Measurements from ENCODE around the gene ZNF143.
"Not testable (repeated sequence)": the region's sequence is repeated elsewhere in the genome, so short reads cannot be mapped to it uniquely, and the experiment has no call there.

The ZNF143 gene

DNA sequence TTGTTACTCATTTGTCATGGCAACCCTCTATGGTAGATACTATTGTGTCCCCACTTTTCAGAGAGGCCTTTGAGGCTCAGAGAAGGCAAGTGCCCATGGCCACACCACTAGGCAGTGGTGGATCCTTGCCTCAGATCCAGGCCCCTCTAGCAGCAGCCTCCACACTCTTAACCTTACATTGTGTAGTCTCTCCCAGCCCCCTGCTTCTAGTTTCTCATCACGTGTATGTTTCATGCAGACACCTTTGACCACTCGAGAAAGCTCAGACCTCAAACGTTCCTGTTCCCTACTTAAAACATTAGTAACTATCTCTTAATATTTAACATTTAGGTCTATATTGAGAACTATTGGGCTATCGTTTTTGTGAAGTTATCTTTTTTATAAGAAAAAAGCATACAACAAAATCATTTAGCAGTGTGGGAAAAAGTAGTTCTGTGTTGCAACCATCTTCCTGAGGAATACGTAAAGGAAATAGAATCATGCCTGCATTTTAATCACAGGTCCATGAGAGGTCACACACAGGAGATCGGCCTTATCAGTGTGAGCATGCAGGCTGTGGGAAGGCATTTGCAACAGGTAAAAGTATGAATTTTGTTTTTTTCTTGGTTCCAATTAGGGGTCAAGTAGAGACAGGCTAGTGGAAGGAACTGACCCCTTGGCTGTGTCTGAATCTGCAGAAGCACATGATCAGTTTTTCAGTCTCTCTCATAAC, 35.1 kb downstream of the ZNF143 start:
- H3K4me3 ChIP-seq (ENCODE audit: low read depth, low read length): no peak overlapping the region
- DNase-seq (ENCODE audit: low read depth): no peak
- TF ChIP-seq, protein P1, sequence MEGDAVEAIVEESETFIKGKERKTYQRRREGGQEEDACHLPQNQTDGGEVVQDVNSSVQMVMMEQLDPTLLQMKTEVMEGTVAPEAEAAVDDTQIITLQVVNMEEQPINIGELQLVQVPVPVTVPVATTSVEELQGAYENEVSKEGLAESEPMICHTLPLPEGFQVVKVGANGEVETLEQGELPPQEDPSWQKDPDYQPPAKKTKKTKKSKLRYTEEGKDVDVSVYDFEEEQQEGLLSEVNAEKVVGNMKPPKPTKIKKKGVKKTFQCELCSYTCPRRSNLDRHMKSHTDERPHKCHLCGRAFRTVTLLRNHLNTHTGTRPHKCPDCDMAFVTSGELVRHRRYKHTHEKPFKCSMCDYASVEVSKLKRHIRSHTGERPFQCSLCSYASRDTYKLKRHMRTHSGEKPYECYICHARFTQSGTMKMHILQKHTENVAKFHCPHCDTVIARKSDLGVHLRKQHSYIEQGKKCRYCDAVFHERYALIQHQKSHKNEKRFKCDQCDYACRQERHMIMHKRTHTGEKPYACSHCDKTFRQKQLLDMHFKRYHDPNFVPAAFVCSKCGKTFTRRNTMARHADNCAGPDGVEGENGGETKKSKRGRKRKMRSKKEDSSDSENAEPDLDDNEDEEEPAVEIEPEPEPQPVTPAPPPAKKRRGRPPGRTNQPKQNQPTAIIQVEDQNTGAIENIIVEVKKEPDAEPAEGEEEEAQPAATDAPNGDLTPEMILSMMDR (IDR thresholded peaks at IDR 0.05; ENCODE audit: low read depth, low read length, missing control alignments): no peak

DNA sequence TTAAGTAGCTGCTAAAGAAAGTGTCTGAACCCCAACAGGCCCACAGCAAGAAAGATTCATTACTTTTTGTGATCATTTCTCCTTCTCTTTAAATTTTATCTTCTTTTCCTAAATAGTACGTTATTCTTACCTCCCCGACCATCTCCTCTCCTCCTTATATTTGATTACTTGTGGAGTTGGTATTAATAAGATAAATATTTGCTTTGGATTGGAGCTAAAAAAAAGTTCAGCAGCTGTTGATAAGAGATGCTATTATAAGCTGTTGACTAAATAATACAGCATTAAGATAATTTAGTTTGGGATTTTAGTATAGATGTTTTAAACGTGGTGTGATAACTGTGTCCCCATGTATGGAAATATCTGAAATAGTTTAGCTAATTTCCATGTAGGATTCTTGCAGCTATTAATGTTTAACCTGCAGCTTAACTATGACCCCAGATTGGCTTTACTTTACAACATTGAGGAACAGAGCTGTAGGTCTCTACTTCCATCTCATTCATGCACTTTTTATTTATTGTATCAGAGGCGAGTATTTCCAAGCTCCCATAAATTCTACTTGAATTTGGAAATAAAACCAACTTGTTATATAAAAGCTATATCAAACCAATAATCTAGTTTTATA, 37.8 kb downstream of the ZNF143 start:
- no peak for DNase-seq (ENCODE audit: low read depth)
- TF ChIP-seq, protein P1 (IDR thresholded peaks at IDR 0.05; ENCODE audit: low read depth, low read length, missing control alignments): no peak
- H3K4me3 ChIP-seq (ENCODE audit: low read depth, low read length): no peak overlapping the region

- H3K4me3 ChIP-seq (ENCODE audit: low read depth, low read length): no peak overlapping the region
- TF ChIP-seq, protein P1 (IDR thresholded peaks at IDR 0.05; ENCODE audit: low read depth, low read length, missing control alignments): peak; percentile 85
- DNase-seq (ENCODE audit: low read depth): peak; percentile 49
Measured at GRCh38 chr11:9506489-9507276, 45.9 kb downstream of the ZNF143 start.

- no peak for DNase-seq (ENCODE audit: low read depth)
- H3K4me3 ChIP-seq (ENCODE audit: low read depth, low read length): no peak overlapping the region
- TF ChIP-seq, protein P1 (IDR thresholded peaks at IDR 0.05; ENCODE audit: low read depth, low read length, missing control alignments): no peak
Measured at GRCh38 chr11:9507277-9507580, 46.4 kb downstream of the ZNF143 start.

DNA sequence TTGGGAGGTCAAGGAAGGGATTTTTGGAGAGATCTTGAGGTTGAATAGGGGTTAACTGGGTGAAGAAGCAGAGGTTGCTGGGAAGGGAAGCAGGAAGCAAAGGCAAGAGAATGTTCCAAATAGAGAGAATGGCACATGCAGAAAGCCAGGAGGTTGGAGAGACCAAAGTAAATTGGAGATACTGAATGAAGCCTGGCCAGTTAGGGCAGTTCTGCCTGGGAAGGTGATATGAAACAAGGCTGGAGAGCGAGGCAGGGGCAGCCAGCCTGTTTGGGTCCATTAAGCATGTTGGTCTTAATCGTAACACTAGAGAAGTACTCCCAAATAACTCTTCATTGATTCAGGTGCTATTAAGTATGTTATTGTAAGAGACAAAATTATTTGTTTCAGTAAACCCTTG, 48.2 kb downstream of the ZNF143 start:
- TF ChIP-seq, protein P1 (IDR thresholded peaks at IDR 0.05; ENCODE audit: low read depth, low read length, missing control alignments): no peak
- no peak overlapping the region for H3K4me3 ChIP-seq (ENCODE audit: low read depth, low read length)
- no peak for DNase-seq (ENCODE audit: low read depth)

DNA sequence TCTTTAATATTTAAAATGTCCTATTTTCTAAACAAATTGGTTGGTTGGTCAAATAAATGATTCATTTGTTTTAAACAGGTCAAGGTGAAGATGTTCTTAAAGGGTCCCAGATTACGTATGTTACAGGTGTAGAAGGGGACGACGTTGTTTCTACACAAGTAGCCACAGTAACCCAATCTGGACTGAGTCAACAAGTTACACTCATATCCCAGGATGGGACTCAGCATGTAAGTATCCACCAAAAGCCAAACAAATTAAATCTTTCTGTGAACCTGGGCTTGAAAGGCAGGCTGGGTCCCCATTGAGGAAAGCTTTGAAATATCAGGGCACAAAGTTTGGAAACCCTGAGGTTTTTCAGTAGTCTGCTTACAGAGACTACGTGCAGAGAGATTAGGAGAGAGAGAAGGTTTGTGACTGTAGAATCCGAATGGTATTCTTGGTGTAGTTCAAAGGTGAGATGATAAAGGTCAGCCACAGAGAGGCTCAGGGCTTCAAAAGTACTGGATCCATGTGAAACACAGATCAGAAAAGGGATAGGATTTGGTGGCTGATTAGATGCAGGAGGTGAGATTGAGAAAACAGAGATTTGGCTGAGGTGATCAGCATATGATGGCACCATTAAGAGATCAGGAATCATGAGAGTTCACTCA, 51.7 kb downstream of the ZNF143 start:
- H3K4me3 ChIP-seq (ENCODE audit: low read depth, low read length): no peak overlapping the region
- TF ChIP-seq, protein P1 (IDR thresholded peaks at IDR 0.05; ENCODE audit: low read depth, low read length, missing control alignments): no peak

GRCh38 chr11:9514576-9514975, 53.8 kb downstream of the ZNF143 start:
- not testable (repeated sequence) for DNase-seq (ENCODE audit: low read depth); H3K4me3 ChIP-seq (ENCODE audit: low read depth, low read length)

More for the DNA sequence above, 51.7 kb downstream of the ZNF143 start:
- DNase-seq (ENCODE audit: low read depth): no peak
